Brain microvascular endothelial cell (primary cell): Measurements from ENCODE around the gene PRPF18.

Experiments
- DNase-seq: peaks from one replicate; pipeline ENCODE4 v3.0.0-alpha.2; 2020
- H3K27ac ChIP-seq: fragments of 250-450 bp; sonication (Bioruptor Pico); 2 replicates; pipeline ENCODE4 v1.5.1; 2020; ENCODE audit warnings: mild to moderate bottlenecking, moderate library complexity
- H3K27me3 ChIP-seq: fragments of 250-450 bp; sonication (Bioruptor Pico); replicated peaks from 2 replicates; pipeline ENCODE4 v1.5.1; 2020; ENCODE audit warnings: mild to moderate bottlenecking
- H3K36me3 ChIP-seq: fragments of 250-450 bp; sonication (Bioruptor Pico); replicated peaks from 2 replicates; pipeline ENCODE4 v1.5.1; 2020; ENCODE audit warnings: mild to moderate bottlenecking
- H3K4me3 ChIP-seq: 2 replicates; pipeline ENCODE4 v1.5.1; 2011; ENCODE audit warnings: low read depth, mild to moderate bottlenecking, control low read depth, low read length, moderate library complexity
- in situ Hi-C: cut with HindIII; loops from 2 replicates; pipeline ENCODE4 v1.10.0; 2017; ENCODE audit warnings: low sequenced_read_pairs, low pct_ligation_motif_present
- TF ChIP-seq, protein P1 (sequence below): IDR thresholded peaks from 2 replicates; pipeline ENCODE4 v1.5.1; 2011; ENCODE audit warnings: low read depth, mild to moderate bottlenecking, moderate library complexity, low read length, control low read depth, inconsistent platforms; ENCODE audit errors: missing control alignments

The PRPF18 gene

DNA sequence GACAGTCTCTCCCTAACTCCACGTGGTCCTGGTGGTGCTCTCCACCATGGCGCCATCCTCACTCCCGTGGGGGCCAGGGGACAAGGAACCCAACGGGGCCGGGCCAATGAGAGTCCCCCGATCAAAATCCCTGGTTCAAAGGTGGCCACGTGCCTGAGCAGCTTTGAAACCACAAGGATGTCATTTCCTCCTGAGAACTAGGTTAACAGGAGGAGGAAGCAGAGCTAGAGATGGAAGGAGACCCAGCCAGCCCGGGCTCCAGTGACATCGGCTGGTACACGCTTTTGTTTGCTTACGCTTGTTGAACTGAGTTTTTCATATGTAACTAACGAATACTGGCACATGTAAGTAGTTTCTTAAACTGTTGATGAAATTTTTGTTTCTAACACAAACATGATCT, 61.7 kb downstream of the PRPF18 start:
- in situ Hi-C loops, result no loop called here
- Histone ChIP-seq H3K27me3 (no peaks in the 10 kb centered on the region), H3K4me3 (no peak overlapping the region), H3K36me3 (peaks cover 93% of the 10 kb centered on the region), H3K27ac (no peak overlapping the region)
- DNase-seq, result no peak
- TF ChIP-seq, protein P1, sequence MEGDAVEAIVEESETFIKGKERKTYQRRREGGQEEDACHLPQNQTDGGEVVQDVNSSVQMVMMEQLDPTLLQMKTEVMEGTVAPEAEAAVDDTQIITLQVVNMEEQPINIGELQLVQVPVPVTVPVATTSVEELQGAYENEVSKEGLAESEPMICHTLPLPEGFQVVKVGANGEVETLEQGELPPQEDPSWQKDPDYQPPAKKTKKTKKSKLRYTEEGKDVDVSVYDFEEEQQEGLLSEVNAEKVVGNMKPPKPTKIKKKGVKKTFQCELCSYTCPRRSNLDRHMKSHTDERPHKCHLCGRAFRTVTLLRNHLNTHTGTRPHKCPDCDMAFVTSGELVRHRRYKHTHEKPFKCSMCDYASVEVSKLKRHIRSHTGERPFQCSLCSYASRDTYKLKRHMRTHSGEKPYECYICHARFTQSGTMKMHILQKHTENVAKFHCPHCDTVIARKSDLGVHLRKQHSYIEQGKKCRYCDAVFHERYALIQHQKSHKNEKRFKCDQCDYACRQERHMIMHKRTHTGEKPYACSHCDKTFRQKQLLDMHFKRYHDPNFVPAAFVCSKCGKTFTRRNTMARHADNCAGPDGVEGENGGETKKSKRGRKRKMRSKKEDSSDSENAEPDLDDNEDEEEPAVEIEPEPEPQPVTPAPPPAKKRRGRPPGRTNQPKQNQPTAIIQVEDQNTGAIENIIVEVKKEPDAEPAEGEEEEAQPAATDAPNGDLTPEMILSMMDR, result no peak

DNA sequence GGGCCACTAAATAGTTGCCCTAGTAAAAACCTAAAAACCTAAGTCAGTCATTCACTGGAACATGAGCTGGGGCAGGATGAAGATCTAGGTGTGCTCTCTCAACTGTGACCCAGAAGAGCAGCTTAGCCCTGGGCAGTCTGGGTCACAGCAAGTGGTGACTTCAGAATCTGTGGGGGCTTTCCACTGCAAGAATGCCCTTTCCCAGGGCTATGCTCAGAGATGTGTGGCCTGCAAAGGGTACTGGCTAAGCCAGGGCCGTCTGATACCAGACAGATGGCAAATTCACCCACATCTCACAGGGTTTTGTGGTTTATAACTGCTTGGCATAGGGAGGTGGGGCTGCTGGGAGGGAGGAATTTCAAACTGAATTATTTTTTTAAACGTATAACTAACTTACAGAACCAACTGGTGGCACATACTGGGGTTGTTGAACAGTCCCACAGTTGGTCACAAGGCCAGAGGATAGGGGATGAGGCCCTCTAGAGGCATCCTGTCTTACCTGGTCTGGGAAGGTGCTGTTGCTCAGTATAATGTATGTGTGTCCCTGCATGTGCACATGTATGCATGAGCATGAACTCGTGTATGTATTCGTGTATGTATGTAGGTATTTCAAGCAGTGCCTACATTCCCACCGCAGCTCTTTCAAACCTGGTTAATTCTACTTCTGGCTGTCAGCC, 63.2 kb downstream of the PRPF18 start:
- peaks cover 99% of the 10 kb centered on the region for H3K36me3 ChIP-seq
- in situ Hi-C loops, result no loop called here
- no peak for DNase-seq
- H3K27ac ChIP-seq, result no peak overlapping the region
- H3K27me3 ChIP-seq, result no peaks in the 10 kb centered on the region
- TF ChIP-seq, protein P1, result no peak
- H3K4me3 ChIP-seq, result no peak overlapping the region

DNA sequence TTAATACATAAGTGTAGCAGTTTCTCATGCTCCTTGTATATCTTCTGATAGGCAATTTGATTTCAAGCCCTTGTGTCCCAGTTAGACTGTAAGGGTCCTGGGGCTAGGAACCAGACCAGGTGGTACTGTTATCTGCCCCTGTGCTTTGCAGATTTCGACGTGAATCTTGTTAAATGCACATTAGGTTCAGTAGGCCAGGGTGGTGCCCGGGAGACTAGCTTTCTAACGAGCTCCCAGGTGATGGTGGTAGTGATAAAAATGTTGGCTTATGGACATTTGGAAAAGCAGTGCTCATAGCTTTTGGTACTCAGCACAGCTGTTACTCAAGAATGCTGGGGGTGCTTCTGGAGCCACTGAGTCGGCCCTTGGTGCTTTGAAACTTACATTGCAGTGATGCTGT, 64.2 kb downstream of the PRPF18 start:
- in situ Hi-C loops, result no loop called here
- peaks cover 99% of the 10 kb centered on the region for H3K36me3 ChIP-seq
- H3K4me3 ChIP-seq, result no peak overlapping the region
- no peak for DNase-seq
- H3K27me3 ChIP-seq, result no peaks in the 10 kb centered on the region
- no peak overlapping the region for H3K27ac ChIP-seq
- TF ChIP-seq, protein P1, result no peak

DNA sequence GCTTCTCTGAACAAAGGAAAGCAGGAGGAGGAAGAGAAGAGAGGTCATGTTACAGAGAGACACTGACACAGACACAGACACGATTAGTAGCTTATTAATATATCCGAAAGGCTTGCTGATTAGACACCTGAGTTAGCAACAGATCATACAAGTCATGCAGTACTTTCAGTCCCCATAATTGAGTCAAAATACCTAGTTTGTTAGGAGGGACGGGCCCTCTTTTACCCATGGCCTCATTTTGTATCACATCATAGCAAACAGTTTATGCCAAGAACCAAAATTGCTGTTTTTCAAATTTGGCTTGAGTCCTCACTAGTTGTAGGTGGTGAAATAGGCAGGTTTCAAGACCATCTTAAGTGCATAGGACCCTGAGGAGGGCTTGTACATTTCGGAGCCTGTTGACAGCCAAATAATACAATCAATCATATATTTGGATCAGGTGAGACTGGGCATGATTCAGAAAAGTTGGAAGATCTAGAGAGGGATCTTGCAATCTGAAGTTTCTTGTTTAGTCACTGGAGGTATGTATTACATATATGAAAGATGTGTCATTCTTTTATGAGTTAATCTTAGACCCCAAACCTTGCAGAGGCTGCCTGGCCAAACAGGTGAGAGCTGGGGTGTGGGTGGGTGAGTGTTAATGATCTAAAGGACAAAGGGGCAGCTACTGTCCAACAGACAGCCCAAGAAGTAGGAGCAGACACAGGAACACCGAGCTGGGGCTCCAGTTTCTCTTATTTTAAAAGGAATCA, 65.4 kb downstream of the PRPF18 start:
- TF ChIP-seq, protein P1, result no peak
- no peak for DNase-seq
- Histone ChIP-seq H3K36me3 (peaks cover 97% of the 10 kb centered on the region), H3K4me3 (no peak overlapping the region), H3K27me3 (no peaks in the 10 kb centered on the region), H3K27ac (no peak overlapping the region)
- in situ Hi-C loops, result no loop called here

DNA sequence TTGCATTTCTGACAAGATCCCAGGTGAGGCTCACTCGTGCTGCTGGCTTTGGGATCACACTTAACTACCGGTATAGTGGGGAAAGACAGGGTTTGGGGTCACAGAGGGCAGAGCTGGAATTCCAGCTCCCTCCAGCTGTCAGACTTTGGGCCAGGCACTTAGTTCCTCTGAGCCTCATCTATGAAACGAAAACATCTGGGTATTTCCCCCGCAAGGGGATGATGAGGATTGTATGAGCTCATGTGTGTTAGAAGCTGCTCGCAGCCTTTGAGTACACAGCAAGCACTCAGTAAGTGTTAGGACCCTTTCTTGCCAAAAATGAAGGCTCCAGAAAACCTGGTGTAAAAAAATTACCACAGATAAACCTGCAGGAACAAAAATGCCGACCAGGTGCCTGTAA, 66.1 kb downstream of the PRPF18 start:
- TF ChIP-seq, protein P1, result no peak
- in situ Hi-C loops, result no loop called here
- peaks cover 95% of the 10 kb centered on the region for H3K36me3 ChIP-seq
- no peaks in the 10 kb centered on the region for H3K27me3 ChIP-seq
- no peak for DNase-seq
- H3K4me3 ChIP-seq, result no peak overlapping the region
- no peak overlapping the region for H3K27ac ChIP-seq
